GM18498 (cell line): ENCODE data around the gene VPS26B.
"Not testable (repeated sequence)": the region's sequence is repeated elsewhere in the genome, so short reads cannot be mapped to it uniquely, and the experiment has no call there.

ENCODE experiments used
- ATAC-seq: cut with Tn5 transposase; IDR thresholded peaks from one replicate; pipeline ENCODE4 v1.9.1; 2021; ENCODE audit warnings: mild to moderate bottlenecking, moderate library complexity; ENCODE audit not compliant: unreplicated experiment

The VPS26B gene

GRCh38 chr11:134277183-134278001, 52.9 kb downstream of the VPS26B start:
- no peak for ATAC-seq

DNA sequence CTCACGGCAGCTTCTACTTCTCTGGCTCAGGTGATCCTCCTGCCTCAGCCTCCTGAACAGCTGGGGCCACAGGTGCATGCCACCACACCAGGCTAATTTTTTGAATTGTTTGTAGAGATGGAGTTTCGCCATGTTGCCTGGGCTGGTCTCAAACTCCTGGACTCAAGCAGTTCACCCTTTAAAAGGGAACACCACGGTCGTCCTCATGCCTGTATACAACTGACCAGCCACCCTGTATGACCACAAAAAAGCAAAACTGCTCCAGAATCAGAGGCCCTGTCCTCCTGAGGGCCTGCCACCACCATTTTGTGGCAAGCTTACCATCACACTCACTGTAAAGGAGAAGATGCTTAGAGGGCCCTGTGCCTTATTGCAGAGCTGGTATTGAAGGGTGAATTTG, 53.9 kb downstream of the VPS26B start:
- no peak for ATAC-seq

- ATAC-seq: not testable (repeated sequence)
These were observed 57.2 kb downstream of the VPS26B start for GRCh38 chr11:134281635-134282034.

- no peak for ATAC-seq
These were observed 57.9 kb downstream of the VPS26B start for GRCh38 chr11:134282121-134283045.

- no peak for ATAC-seq
These were observed 59.2 kb downstream of the VPS26B start for GRCh38 chr11:134283461-134284230.

GRCh38 chr11:134284349-134284748, 59.9 kb downstream of the VPS26B start:
- not testable (repeated sequence) for ATAC-seq

- no peak for ATAC-seq
These were observed 63.1 kb downstream of the VPS26B start for GRCh38 chr11:134287561-134287960.

DNA sequence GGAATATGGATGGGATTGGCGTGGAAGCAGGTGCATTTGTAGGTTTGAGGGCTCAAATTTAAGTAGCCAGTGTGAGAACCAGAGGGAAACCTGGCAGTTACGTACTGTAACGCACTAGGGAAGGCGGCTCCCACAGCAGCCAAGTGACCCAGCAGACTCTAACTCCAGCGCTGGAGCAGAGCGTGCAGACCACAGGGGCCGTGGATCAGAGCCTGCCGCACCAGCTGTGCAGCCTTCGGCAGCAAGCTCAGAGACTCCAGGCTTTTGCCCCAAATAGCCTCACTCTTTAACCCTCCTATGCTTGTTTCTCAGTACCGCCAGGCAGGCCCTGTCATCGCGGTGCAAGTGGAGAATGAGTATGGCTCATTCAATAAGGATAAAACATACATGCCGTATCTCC, 64.0 kb downstream of the VPS26B start:
- no peak for ATAC-seq

DNA sequence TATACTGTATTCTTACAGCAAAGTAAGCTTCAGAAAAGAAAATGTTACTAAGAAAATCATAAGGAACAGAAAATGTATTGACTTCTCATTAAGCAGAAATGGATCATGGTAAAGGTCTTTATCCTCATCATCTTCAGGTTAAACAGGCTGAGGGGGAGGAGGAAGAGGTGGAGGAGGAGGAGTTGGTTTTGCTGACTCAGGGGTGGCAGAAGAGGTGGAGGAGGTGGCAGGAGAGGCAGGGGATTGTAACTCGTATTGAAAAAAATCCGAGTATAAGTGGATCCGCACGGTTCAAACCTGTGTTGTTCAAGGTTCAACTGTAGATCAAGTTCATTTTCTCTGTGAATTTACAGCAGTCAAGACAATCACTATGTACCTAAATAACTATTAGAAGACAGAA, 64.7 kb downstream of the VPS26B start:
- ATAC-seq: no peak

GRCh38 chr11:134289789-134290188, 65.3 kb downstream of the VPS26B start:
- no peak for ATAC-seq

DNA sequence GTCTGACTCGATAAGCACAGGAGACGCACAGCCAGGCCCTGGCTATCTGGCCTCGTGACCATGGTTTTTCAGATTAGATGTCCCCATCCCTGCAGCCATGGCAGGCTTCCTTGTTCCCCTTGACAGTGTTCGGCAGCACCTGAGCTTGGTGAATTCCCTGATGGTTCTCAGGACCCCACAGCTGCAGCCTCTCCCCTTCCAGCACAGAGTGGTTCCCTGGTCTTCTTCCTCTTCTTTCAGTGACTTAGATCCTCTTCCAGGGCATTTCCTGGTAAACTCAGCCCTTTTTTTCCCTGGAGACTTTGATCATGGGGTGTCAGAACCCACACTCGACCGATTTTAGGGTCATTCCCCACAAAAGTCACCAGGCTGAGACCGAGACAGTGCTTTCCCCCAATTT, 66.2 kb downstream of the VPS26B start:
- no peak for ATAC-seq

DNA sequence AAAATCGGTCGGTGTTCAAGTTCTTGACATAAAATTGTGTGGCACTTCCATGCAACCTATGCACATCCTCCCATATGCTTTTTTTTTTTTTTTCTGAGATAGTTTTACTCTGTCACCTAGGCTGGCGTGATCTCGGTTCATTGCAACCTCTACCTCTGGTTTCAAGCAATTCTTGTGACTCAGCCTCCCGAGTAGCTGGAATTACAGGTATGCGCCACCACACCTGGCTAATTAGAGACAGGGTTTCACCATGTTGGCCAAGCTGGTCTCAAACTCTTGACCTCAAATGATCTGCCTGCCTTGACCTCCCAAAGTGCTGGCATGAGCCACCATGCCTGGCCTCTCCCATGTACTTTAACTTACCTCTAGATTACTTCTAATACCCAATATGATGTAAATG, 66.7 kb downstream of the VPS26B start:
- ATAC-seq: no peak

DNA sequence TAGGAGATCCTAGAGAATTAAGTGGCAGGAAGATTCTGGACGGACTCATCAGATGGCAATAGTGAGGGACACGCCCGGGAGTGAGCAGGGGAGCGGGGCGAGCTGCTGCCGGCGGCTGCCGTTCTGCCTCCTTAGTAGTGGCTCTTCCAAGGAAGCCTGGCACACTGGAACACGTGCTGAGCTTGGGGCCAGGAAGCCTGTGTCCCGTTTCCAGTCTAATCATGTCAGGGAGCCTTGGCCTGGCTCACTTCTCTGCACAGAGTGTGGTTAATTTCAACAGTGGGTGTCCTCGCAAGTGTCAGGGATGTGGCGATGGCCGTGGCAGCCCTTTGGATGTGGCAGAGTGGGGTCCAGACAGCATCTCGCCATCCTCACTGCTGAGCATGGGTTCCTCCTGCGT, 68.2 kb downstream of the VPS26B start:
- ATAC-seq: no peak

DNA sequence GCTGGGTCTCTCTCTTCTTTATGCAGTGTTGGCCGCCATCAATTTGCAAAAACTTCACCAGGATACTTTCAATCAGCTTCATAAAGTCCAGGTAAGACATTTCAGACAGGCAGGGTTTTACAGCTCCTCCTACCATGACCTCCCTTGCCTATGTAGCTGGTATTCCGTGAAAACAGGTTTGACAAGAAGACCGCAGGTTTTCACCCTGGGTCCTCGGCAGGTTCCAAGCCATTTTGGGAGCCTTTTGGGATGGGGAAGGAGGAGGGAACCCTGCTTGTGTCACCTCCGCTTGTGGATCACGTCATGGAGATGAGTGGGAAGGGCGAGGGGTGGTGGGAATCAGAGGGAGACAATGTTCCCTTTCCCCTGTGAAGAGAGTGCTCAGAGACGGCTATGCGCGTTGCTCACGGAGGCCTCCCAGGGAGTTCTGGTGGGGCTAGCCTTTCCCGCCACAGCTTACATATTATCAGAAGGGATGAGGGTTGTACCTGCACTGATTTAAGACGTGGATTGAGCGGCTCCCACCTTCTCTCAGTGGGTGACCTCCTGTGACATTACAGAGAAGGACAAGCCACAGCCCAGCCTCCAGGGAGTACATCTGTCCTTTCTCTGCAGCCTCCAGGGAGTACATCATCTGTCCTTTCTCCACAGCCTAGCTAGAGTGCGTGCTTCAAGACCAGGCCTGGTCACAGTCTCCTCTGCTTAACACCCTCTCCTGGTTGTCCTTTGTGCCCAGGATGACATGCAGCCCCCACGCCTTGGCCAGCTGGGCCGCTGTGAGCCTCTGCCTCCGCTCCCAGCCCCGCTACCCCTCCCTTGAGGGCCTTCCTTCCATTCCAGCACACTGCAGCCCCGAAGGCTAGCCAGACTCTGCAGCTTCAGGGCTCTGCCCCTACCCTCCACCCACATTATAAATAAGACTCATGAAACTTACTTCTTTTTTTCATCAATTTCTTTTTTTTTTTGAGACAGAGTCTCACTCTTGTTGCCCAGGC, 68.9 kb downstream of the VPS26B start:
- ATAC-seq: no peak

DNA sequence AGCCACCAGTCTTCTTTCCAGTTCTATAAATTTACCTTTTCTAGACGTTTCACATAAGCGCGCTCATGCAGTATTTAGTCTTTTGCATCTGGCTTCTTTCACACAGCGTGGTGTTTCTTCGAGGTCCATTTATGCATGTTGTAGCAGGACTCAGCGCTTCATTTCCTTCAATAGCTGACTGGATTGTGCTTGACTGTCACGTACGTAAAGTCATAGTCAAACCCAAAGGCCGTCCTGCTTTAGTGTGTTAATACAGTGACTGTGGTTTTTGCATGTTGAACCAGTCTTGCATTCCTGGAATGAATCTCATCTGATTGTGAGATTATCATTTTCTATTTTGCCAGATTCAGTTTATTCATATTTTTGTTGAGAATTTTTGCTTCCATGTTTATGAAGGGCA, 70.2 kb downstream of the VPS26B start:
- ATAC-seq: no peak
